Fibroblast of lung (primary cell): ENCODE data around the gene IL31.

ENCODE experiments used
- EZH2 ChIP-seq: IDR thresholded peaks from 2 replicates; pipeline ENCODE4 v1.5.1; 2012; ENCODE audit warnings: low read length, control low read depth, mild to moderate bottlenecking; ENCODE audit errors: missing control alignments
- TF ChIP-seq, protein P1 (sequence below), 2 donors: IDR thresholded peaks in 1 of 2; conservative IDR thresholded peaks in 1 of 2; 1 replicate in 1 of 2; 2 replicates in 1 of 2; pipeline ENCODE4 v1.5.1; 2011 to 2012; ENCODE audit warnings: low read length in 2 of 2, control low read depth in 1 of 2, inconsistent platforms in 1 of 2, low read depth in 1 of 2, mild to moderate bottlenecking in 1 of 2

DNA sequence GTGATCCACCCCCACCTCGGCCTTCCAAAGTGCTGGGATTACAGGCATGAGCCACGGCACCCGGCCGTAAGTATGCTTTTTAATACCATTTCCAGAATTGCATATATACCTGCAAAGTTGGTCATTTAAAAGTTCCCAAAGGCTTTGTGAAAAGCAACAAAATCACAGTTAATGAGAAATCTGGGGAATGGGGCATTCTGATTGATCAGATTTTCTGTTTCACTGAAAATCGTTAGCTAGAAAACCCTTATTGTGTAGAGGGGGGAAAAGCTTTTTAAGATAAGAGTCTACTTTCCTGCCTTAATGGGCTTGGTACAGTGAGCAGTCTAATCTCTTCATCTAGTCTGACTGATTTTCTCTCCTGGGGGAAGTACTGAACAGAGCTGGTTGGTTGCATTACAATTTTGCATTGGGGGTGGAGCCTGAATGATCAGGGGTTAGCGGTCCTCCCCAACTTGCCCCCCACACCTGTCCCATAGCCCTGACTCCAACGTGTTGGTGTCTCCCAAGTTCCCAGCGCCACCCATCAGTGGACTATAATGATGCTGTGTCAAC, 23.8 kb downstream of the IL31 start:
- TF ChIP-seq, protein P1, sequence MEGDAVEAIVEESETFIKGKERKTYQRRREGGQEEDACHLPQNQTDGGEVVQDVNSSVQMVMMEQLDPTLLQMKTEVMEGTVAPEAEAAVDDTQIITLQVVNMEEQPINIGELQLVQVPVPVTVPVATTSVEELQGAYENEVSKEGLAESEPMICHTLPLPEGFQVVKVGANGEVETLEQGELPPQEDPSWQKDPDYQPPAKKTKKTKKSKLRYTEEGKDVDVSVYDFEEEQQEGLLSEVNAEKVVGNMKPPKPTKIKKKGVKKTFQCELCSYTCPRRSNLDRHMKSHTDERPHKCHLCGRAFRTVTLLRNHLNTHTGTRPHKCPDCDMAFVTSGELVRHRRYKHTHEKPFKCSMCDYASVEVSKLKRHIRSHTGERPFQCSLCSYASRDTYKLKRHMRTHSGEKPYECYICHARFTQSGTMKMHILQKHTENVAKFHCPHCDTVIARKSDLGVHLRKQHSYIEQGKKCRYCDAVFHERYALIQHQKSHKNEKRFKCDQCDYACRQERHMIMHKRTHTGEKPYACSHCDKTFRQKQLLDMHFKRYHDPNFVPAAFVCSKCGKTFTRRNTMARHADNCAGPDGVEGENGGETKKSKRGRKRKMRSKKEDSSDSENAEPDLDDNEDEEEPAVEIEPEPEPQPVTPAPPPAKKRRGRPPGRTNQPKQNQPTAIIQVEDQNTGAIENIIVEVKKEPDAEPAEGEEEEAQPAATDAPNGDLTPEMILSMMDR (conservative IDR thresholded peaks at IDR 0.05 in 1 of 2, IDR thresholded peaks at IDR 0.05 in 1 of 2; ENCODE audit: low read depth in 1 of 2, low read length in 2 of 2) = no peak
- no peak for TF ChIP-seq EZH2
